Stimulated activated CD4-positive, alpha-beta T cell treated with anti-CD3 and anti-CD28 coated beads, Interleukin-2, amount 100 ng/mL, for 48 hours (primary cell): ENCODE results near the gene TPRN.

ENCODE experiments used
- DNase-seq, 2 donors: peaks; one replicate each; pipeline ENCODE4 v3.0.0-alpha.2; 2020

Gene TPRN

GRCh38 chr9:137224830-137225694, 24.5 kb upstream of the TPRN start, which contains the start of gene CYSRT1:
CYSRT1 (plus strand) TSS chr9:137225174; CDS start chr9:137225622, 448 bp downstream.
- no peak for DNase-seq

GRCh38 chr9:137223078-137223970, 22.8 kb upstream of the TPRN start:
- peak; percentile 98 for DNase-seq

- DNase-seq: no peak
Observed at GRCh38 chr9:137222190-137223077, 21.9 kb upstream of the TPRN start, which contains the start of gene RNF208. RNF208 (minus strand) TSS chr9:137222240; CDS start chr9:137221212, 1,028 bp downstream.

GRCh38 chr9:137221506-137222111, 21.1 kb upstream of the TPRN start:
- DNase-seq: no peak

- no peak for DNase-seq
Observed at GRCh38 chr9:137221095-137221505, 20.6 kb upstream of the TPRN start.

GRCh38 chr9:137220317-137221094, 20.0 kb upstream of the TPRN start:
- no peak for DNase-seq

GRCh38 chr9:137219757-137220316, 19.3 kb upstream of the TPRN start:
- no peak for DNase-seq

- no peak for DNase-seq
Observed at GRCh38 chr9:137218754-137219271, 18.3 kb upstream of the TPRN start.

GRCh38 chr9:137218212-137218753, 17.7 kb upstream of the TPRN start:
- DNase-seq: no peak

- DNase-seq: no peak
Observed at GRCh38 chr9:137217276-137218211, 17.0 kb upstream of the TPRN start.

- DNase-seq: no peak
Observed at GRCh38 chr9:137216188-137216965, 15.8 kb upstream of the TPRN start.

- DNase-seq: no peak
Observed at GRCh38 chr9:137215196-137215986, 14.8 kb upstream of the TPRN start.

- no peak for DNase-seq
Observed at GRCh38 chr9:137214620-137215019, 14.1 kb upstream of the TPRN start.

GRCh38 chr9:137213160-137214060, 12.9 kb upstream of the TPRN start:
- DNase-seq: no peak

- no peak for DNase-seq
Observed at GRCh38 chr9:137212520-137212919, 12.0 kb upstream of the TPRN start.

GRCh38 chr9:137211532-137211931, 11.0 kb upstream of the TPRN start:
- DNase-seq: no peak
